ENCODE measurements around the gene LYSMD1.

LYSMD1 gene

DNA sequence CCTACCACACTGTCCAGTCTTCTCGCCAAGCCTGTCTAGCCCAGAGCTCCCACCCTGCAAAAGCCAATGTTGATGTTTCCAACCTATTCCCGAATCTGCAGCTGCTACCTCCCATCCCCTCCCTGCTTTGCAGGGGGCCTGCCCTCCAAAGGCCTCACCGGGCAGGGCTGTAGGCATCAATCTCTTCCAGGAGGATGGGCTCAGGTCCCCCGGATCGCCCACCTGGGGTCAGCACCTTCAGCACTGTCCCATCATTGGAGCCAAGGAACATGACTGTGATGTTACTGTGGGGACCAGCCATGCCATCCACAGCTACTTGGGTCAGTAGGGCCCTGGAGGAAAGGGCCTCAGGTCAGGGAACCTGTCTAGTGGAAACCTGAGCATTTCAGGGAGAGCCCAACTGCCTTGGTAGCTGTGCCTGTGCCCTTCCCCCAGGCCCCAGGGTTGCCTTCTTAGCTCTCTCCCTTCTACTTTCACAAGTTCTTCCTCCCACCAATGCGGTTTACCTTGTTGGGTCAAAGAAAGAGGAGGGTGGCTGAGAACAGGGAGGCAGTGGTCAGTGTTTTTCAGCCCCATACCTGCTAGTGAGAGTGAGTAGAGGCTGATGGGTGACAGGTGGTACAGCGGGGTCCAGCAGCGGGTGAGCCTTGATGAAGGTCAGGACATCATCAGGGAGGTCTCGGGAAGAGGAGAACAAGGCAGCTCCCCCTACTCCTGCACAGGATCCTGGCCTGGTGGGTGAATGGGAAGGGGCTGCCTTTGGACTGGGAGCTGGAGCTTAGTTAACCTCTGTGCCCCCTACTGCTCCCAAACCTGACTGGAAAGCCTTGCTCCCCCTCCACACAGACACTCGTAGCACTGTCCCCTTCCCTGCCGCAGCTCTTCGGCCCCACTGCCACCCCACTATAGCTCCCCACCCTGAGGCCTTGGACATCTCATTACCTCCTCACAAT, 30.0 kb downstream of the LYSMD1 start:
- no peak for DNase-seq

DNA sequence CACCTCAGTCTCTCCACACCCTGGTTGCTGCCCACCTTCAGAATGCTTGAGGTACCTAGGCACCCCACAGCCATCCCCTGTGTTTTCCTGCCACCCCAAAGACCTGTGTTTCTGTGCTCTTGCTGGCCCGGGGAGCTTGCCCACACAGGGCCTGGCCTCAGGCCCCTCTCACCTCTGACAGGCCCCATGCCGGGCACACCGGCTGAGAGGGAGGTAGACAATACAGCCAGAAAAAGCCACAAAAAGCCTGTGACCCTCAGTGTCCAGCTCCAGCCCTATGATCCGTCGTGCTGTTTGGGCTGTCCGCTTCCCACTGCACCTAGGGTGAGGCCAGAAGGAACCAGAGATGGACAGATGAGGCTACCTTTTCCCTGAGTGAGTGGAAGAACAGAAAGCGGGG, 30.7 kb downstream of the LYSMD1 start:
- DNase-seq, result no peak

DNA sequence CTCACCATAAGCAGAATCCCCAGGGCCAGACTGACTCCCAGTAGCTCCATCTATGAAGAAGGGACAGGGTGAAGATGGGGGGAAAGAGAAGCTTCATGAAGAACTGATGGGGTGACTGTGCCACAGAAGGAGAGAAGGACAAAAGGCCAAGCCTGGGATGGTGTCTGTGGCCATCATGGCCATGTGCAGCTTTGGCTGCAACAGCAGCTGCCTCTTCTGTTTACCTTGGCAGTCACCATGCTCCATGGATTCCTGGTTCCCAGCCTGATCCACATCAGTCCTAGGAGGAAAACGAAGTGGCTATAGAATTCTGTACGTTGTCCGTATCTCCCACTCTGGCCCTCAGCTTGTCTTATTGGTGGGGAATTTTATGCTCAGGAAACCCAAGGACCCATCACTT, 31.3 kb downstream of the LYSMD1 start:
- no peak for DNase-seq

DNA sequence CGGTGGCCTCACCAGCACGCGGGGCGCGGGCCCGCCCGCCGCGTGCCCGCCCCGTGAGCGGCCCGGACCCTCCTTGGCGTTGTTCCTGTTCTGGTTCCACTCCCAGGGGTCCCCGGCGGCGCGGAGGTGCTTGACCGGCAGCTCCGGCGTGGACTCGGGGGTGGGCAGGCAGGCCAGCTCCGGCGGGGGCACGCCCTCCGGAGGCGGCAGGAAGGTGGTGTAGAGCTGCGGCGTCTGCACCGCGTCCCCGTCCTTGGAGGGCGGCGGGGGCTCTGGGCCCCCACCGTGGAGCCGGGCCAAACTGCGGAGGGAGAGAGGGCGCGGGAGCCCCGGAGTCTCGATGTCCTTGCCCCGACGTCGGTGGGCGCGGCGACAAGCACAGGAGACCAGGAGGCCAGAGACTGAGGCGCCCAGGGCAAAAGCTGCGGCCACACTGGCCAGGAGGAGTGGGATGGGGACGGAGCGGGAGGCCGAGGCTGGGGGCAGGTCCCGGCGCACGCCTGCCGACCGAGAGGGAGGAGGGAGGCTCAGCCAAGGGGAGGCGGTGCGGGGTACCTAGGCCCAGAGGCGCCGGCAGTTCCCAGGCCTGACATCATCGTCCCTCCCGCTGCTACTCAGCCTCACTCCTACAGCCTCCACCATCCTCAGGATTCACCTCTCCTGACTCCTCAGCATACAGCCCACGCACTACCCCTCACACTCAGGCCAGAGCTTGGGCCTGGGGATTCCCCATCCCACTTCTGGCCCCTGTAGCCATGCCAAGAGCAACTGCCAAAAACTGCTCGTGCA, 32.5 kb downstream of the LYSMD1 start:
- no peak for DNase-seq

DNA sequence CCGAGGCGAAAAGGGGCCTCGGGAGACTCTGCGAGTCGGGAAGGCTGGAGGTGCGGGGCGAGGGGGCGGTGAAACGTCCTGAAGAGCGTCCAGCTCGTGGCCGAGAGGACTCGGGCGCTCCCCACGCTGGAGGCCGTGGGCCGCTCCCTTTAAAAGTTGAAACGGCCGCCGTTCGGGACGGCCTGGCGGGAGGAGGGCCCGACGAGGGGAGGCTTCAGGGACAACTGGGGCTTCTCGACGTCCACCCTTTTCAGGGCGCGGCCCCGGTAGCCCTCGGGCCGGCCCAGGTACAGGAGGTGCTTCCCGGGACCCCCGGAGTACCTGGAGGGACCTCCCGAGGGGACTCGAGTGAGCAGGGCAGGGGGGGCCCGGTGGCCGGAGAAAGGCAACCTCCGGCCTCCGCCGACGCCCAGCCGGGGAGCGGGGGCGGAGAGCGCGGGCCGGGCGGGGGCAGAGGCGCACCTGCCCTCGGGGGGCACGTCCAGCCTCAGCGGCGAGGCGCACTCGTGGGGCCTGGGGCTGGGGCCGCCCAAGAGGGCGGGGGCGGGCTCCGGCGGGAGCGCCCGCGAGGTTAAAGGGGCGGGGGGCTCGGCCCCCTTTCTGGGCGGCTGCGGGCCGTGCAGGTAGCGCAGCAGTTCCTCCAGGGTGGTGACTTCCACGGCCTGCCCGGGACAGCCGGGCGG, 33.2 kb downstream of the LYSMD1 start:
- no peak for DNase-seq

DNA sequence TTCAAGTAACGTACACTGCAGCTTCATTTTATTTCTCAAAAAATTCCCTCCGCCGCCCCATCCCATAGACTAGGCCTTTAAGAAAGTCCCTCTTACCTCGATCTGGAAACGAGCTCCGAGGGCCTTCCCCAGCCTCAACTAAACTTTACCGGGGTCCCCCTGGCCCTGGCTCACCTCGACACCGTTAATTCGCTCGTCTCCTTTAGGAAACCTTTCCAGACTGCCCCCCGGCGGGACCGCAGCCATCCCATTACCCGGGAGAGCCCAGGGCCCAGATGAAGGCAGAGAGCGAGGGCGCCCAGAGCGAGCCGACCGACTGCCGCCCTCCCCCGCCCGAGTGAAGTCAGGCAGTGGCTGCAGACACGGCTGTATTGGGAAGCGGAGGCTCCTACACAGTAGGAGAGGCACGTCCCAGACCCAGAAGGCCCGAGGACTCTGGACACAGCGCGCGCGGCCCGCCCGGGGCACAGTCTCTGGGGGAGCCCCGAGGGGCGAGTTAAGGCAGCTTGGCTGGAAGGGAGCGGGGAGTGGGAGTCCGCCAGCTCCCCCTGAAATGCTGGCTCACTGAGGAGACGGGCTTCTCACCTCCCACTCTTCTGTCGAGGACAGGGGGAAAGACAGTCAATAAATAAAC, 33.9 kb downstream of the LYSMD1 start:
- DNase-seq, result no peak

DNA sequence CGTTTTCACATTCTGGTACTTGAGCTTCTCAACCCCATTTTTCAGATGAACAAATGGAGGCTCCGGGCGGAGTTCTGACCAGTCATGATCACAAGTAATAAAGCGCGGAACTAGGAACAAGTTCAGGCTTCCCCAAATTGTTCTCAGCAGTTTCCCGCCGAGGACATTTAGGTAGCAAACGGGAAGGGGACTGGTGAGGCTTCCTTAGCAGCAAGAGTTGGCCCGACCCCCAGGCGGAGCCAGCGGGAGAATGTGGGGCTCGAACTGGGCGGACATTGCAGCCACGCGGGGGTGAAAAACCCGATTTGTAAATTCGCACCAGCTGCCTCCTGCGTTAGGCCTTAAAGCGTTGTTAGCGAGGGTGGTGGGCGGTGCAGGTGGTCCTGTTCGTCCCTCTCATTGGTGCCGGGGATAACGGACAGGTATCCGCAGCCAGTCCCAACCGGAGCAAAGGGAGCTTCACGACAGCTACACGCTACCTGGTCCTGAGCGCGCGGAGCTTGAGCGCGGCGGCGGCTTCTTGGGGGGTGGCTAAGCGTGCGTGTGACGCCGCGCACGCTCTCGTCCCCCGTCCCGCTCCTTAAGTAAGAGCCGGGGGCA, 34.6 kb downstream of the LYSMD1 start:
- peak; percentile 69 to 78 for DNase-seq

DNA sequence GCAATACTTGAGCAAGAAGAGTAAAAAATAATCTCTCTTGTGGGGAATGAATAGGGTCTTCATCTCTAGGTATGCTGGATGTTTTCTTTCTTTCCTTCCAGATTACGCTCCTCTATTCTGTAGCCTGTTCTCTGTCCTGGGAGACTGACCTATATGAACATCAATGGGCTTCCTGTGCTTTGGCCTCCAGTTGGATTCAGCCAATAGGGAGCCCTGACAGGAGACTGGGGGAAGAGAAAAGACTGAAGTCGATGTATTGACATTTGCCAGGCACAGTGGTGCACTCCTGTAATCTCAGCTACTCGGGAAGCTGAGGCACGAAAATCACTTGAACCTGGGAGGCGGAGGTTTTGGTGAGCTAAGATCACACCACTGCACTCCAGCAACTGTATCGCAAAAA, 36.9 kb downstream of the LYSMD1 start:
- DNase-seq, result no peak

DNA sequence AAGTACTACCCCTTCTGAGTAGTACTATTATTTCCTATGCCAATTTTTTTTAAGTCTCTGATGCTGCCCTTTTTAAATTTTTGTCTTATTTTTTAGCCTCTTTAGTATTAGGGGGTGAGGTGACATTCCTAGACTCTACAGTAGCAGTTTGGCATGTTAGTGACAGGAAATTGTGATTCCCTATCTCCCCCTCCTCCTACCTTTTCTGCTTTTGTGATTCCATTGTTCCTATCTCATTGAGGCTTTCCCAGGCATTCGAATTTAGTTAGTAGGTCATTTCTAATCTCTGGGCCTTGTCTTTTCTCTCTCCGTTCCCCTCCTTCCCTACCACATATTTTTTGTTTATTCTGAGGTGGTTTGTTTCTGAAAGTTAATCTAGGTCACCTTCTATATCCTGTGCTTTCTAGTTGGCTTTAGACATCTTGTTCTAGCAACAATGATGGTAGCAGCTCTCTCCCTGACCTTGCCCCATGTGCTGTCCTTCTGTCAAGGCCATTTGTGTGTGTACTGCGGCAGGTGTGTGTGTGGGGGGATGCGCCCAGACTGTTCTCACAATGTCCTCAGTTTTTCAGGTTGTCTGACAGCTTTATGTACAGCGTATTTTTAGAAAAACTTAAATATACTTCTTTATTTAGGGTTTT, 40.8 kb downstream of the LYSMD1 start:
- no peak for DNase-seq

DNA sequence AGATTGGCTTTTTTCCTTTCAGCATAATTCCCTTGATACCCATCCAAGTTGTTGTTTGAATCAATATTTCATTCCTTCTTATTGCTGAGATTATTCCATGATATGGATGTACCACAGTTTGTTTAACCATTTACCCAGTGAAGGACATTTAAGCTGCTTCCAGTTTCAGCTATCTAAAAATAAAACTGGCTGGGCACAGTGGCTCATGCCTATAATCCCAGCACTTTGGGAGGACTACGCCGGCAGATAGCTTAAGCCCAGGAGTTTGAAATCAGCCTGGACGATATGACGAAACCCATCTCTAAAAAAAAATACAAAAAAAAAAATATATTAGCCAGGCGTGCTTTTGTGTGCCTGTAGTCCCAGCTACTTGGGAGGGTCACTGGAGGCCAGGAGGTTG, 51.8 kb downstream of the LYSMD1 start:
- DNase-seq, result no peak

Measured in inflammatory macrophage (primary cell).